HG03060 (cell line): Measurements from ENCODE around the gene MED8.

ENCODE experiments used
- ATAC-seq: cut with Tn5 transposase; IDR thresholded peaks from one replicate; pipeline ENCODE4 v1.9.1; 2021; ENCODE audit warnings: low read depth, moderate number of reproducible peaks; ENCODE audit not compliant: unreplicated experiment

Gene MED8

GRCh38 chr1:43389326-43390313, at the start of gene MED8, which contains the start of gene SZT2:
TSS of gene MED8 (minus strand) at chr1:43389800. CDS start at chr1:43389764, 36 bp downstream.
TSS of gene SZT2 (plus strand) at chr1:43389899. CDS start at chr1:43389969, 70 bp downstream.
- peak; percentile 65 for ATAC-seq

- ATAC-seq = no peak
Observed at GRCh38 chr1:43438953-43439581, 49.5 kb upstream of the MED8 start.

- no peak for ATAC-seq
Observed at GRCh38 chr1:43438576-43438952, 49.0 kb upstream of the MED8 start.

GRCh38 chr1:43438006-43438405, 48.4 kb upstream of the MED8 start:
- ATAC-seq = no peak

- no peak for ATAC-seq
Observed at GRCh38 chr1:43437031-43437973, 47.7 kb upstream of the MED8 start.

GRCh38 chr1:43436371-43436770, 46.8 kb upstream of the MED8 start:
- ATAC-seq = no peak

GRCh38 chr1:43435146-43436145, 45.8 kb upstream of the MED8 start:
- no peak for ATAC-seq

GRCh38 chr1:43434256-43434655, 44.7 kb upstream of the MED8 start:
- no peak for ATAC-seq

GRCh38 chr1:43432907-43433306, 43.3 kb upstream of the MED8 start:
- no peak for ATAC-seq

GRCh38 chr1:43432171-43432860, 42.7 kb upstream of the MED8 start:
- no peak for ATAC-seq

- ATAC-seq = no peak
Observed at GRCh38 chr1:43431676-43432075, 42.1 kb upstream of the MED8 start.

GRCh38 chr1:43430831-43431230, 41.2 kb upstream of the MED8 start:
- ATAC-seq = no peak

- no peak for ATAC-seq
Observed at GRCh38 chr1:43427941-43428340, 38.3 kb upstream of the MED8 start.

- no peak for ATAC-seq
Observed at GRCh38 chr1:43427524-43427923, 37.9 kb upstream of the MED8 start.

- ATAC-seq = no peak
Observed at GRCh38 chr1:43426221-43426620, 36.6 kb upstream of the MED8 start.

- ATAC-seq = no peak
Observed at GRCh38 chr1:43425045-43425444, 35.4 kb upstream of the MED8 start.

GRCh38 chr1:43423672-43424550, 34.3 kb upstream of the MED8 start:
- ATAC-seq = no peak
